Hematopoietic multipotent progenitor cell treated with erythropoietin and hydrocortisone succinate and interleukin-3 and kit ligand, for 8 days (in vitro differentiated cells): Measurements from ENCODE around the gene NUDT16.

Experiments used
- DNase-seq: peaks from one replicate; pipeline ENCODE4 v3.0.0-alpha.2; 2015

Gene NUDT16

DNA sequence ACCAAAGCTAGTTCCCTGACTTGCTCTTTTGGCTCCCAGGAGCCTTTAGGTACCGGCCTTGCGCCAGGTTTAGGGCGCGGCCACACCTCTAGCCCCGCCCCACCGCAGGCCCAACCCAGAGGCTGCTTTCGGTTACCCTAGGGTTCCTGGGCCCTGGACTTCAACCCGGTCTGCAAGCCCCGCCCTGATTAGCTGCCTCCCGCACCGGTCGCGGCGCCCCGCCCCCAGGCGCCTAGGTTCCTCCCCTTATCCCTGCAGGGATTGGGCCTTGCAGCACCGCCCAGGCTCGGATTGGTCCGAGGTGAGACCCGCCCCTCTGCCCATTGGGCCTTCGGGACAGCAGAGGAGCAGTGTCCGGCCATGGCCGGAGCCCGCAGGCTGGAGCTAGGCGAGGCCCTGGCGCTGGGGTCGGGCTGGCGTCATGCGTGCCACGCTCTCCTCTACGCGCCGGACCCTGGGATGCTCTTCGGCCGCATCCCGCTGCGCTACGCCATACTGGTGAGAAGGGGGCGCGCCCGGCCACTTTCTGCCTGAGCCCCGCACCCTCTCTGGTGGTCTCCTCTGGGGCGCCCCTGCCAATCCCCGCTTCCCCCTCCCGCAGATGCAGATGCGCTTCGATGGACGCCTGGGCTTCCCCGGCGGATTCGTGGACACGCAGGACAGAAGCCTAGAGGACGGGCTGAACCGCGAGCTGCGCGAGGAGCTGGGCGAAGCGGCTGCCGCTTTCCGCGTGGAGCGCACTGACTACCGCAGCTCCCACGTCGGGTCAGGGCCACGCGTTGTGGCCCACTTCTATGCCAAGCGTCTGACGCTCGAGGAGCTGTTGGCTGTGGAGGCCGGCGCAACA is at the start of gene NUDT16:
TSS of gene NUDT16 (plus strand) at position 330 of the 847 bp plus-strand sequence. CDS start at position 361, 31 bp downstream.
- peak; percentile 98 for DNase-seq

DNA sequence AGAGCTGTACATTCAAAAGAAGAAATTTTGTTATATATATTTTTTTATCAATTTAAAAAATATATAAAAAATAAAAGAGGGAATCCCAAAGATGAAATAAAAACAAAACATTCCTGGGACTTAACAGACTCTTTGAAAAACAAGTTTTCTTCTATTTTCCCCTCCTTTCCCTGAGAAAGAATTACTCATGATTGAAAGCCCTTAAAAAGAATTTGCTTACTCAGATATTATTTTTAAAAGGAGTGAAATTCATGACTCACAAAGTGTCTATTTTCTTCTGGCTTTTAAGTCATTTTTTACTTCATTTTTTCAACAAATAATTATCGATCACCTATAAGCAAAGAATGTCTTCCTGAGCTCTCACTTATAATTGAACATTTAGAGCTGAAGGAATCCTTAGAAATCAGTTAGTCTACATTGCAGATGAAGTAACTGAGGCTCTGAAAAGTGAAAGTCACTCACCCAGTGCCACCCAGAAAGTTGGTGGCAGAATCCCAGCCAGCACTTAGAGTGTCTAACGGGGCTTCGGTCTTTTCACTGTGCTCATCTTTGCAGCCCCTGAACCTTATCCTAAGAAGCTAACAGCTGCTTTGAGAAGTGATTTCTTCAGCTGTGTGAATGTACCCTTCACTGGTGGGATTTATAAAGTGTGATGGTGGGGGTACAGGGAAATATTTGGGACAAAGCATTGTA is 42.5 kb upstream of the NUDT16 start:
- no peak for DNase-seq

DNA sequence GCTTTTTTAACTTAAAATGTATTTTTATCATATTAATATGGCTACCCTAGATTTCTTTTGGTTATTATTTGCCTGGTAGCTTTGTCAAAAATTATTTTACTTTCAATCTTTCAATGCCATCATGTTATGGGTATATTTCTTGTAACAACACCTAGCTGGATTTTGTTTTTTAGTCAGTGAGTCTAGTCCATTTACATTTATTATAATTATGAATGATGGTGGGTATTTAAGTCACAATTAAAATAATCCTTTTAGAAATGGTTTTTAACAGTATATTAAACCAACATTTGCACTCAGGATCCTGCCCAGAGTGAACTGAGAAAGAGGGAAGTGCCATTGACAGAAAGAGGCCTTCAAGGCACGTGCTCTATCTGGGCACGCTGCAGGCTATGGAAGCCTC is 39.8 kb upstream of the NUDT16 start:
- no peak for DNase-seq

GRCh38 chr3:131348911-131349310 is 32.7 kb upstream of the NUDT16 start:
- no peak for DNase-seq

DNA sequence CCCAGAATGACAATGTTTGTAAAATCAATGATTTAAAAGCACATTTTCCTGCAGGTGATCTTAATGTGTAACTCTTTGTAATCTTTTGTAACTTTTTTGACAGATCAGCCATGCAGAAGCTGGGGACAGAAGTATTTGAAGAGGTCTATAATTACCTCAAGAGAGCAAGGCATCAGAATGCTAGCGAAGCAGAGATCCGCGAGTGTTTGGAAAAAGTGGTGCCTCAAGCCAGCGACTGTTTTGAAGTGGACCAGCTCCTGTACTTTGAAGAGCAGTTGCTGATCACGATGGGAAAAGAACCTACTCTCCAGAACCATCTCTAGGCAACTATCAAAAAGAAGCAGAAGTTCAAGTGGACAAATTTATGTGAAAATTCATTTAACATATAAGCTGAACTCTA is 32.1 kb upstream of the NUDT16 start:
- no peak for DNase-seq

GRCh38 chr3:131349946-131350347 is 31.6 kb upstream of the NUDT16 start:
- DNase-seq, result no peak

DNA sequence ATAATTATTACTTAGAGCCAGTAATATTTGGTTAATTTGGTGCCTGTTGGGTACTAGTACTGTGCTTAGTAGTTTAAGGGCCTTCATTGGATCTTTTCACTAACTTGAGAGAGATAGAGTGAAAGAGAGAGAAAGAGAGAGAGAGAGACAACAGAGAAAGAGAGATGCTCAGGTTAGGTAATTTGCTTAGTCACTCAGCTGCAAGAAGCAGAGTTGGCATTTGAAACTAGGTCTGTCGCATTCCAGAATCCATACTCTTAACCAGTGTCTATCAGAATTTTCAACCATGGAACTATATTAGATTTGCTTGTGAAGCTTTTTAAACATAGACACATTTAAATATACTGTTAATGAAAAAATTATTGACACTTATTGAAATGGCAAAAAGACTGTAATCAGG is 31.1 kb upstream of the NUDT16 start:
- DNase-seq, result no peak

GRCh38 chr3:131353016-131353877 is 28.3 kb upstream of the NUDT16 start:
- DNase-seq, result no peak

DNA sequence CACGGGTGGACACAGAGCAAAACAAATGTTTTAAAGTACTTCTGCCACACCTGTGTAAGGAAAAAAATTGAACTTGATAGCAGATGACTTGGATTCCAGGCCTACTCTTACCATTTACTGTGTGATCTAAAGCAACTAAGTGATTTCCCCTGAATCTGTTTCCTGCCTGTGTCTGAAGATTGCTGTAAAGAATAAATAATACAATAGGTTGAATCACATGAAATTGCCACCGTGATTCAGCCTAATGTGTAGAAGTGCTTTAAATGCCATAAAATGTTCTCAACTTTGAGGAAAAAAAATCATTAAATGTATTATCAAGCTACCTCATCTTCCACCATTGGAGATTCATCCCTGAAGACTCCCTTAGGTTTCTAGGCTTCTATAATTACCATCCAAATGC is 27.6 kb upstream of the NUDT16 start:
- DNase-seq, result no peak

DNA sequence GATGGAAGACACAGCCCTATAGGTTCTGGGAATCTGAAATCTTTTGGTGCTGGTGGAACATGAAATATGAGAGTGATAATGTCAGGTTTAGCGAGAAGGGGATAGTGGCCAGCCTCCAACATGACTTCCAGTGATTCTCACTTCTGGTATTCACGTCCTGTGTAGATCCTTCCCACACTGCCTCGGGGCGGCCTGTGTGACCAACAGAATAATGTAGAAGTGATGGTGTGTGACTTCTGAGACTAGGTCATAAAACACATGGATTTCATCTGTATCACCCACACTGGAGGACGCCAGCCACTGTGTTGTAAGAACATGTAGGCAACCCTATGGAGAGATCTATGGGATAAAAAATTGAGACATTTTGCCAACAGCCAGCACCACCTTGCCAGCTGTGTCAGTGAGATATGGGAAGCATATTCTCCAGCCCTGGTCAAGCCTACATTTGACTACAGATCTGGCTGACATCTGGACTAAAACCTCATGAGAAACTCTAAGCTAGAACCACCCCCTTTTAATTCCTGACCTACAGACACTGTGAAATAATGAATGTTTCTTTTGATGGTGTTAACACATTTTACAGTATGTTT is 25.5 kb upstream of the NUDT16 start:
- peak; percentile 82 for DNase-seq

GRCh38 chr3:131357275-131357674 is 24.3 kb upstream of the NUDT16 start:
- no peak for DNase-seq

GRCh38 chr3:131360191-131360755 is 21.3 kb upstream of the NUDT16 start:
- no peak for DNase-seq

- peak; percentile 77 for DNase-seq
Observed at GRCh38 chr3:131361066-131361463, 20.5 kb upstream of the NUDT16 start.

DNA sequence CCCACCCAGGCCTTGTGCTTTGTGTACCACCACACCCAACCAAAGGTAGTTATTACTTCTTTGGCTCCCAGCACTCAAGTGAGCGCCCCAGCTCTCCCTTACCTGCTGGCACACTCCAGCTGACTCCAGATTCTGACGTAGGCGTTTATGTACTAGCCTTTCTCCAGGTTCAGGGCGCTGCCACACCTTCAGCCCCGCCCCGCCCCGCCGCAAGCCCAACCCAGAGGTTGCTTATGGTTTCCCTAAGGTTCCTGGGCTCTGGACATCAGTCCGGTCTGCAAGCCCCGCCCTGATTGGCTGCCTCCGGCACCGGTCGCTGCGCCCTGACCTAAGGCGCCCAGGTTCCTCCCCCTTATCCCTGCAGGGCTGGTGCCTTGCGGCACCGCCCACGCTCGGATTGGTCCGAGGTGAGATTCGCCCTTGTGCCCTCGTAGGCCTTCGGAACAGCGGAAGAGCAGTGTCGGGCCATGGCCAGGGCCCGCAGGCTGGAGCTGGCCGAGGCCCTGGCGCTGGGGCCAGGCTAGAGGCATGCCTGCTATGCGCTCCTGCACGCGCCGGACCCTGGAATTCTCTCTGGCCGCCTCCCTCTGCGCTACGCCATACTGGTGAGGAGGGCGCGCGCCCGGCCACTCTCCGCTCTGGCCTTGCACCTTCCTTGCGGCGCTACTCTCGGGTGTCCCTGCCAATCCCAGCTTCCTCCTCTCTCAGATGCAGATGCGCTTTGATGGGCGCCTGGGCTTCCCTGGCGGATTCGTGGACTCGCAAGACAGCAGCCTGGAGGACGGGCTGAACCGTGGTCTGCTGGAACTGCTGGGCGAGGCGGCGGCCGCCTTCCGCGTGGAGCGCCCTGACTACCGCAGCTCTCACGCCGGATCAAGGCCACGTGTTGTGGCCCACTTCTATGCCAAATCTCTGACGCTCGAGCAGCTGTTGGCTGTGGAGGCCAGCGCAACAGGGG is 19.8 kb upstream of the NUDT16 start:
- peak; percentile 94 for DNase-seq

- no peak for DNase-seq
Observed at GRCh38 chr3:131363275-131363674, 18.3 kb upstream of the NUDT16 start.

DNA sequence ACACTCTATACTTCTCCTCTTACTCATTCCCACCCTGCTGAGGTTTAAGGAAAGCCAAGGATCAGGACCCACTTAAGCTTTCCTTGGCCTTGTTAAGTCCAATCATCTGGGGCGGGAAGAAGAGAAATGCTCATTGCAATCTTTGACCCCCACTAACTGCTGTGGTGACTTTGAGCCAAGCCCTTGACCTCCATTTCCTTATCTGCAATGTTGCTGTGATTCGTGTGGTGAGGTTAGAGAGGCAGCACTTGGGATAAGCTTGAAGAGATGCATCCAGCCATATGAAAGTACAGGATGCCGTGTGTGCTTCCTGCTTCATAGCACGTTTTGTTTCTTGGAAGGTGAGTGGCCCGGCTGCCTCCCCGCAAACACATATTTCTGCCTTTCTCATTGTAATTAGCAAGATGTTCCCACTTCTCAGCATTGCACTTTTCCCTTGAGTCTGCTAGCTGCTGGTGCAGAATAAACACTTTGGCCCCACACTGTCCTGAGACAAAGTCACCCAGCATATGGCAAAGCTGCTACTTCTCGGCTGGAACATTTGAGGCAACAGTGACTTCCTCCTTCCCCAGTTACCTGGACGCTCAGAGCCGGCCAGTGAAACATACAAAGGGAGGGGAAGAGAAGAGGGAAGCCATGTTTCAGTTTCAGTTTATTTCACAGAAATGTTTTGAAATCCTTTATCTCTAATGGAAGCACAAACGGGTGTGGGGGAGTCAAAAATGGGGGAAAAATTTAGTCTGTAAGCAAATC is 10.5 kb upstream of the NUDT16 start:
- no peak for DNase-seq

- DNase-seq, result no peak
Observed at GRCh38 chr3:131371688-131372066, 9.9 kb upstream of the NUDT16 start.

DNA sequence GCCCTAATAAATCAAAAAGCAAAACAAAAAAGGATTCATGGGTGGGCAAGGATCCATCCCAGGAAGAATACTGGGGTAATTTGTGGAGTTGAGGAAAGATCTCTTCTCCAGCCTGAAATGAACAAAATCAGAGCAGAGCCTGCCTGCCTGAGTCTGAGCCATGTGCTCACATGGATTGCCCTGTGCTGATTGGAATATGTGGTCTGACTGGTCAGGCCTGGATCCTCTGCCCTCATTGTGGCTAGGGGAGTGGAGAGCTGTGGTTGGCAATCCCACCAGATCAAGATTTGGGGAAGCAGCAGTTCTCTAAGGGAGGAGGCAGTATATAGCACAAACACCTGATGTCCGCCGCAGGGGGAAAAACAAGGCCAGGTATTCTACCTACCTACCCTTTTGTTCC is 6.8 kb upstream of the NUDT16 start:
- DNase-seq, result no peak

- peak; percentile 16 for DNase-seq
Observed at GRCh38 chr3:131380821-131381444, 641 bp upstream of the NUDT16 start.
